PC-9 (cell line): ENCODE data around the gene ARFGAP3.

Experiments used
- CTCF ChIP-seq: fragments of 200-600 bp; sonication (generic); conservative IDR thresholded peaks from 2 replicates; pipeline ENCODE4 v1.6.1; 2017; ENCODE audit warnings: mixed run types, antibody characterized with exemption, mild to moderate bottlenecking, moderate library complexity
- EZH2 ChIP-seq: fragments of 200-600 bp; sonication (generic); IDR thresholded peaks from 2 replicates; pipeline ENCODE4 v1.8.0; 2017; ENCODE audit warnings: antibody characterized with exemption, low read depth

- TF ChIP-seq CTCF (no peak), EZH2 (no peak)
Observed at GRCh38 chr22:42772647-42773046, 84.4 kb downstream of the ARFGAP3 start.
